ENCODE results near the gene HOXD11. TPM values are rescaled to one million over a fixed set of nuclear protein-coding genes. Genes with fewer than 3 reads are reported as not detected.

Gene HOXD11
- total RNA-seq, 2 experiments from 2014 or later: not detected

GRCh38 chr2:176100547-176101140 is 6.4 kb upstream of the HOXD11 start:
- ChIA-PET CTCF (ENCODE audit: unreplicated experiment) (no interaction called here), POLR2A (no interaction called here)
- H3K79me2 ChIP-seq (ENCODE audit: insufficient read depth, low read depth, low read length): no peaks in the 10 kb centered on the region
- H3K4me2 ChIP-seq (ENCODE audit: low read length): no peak overlapping the region
- no peaks in the 10 kb centered on the region for H3K9me3 ChIP-seq (ENCODE audit: low read length)
- no peak for TF ChIP-seq CTCF (conservative IDR thresholded peaks at IDR 0.05; ENCODE audit: low read length)
- DNase-seq (ENCODE audit: low spot score): no peak
- H3K36me3 ChIP-seq (ENCODE audit: insufficient read depth, low read length): no peaks in the 10 kb centered on the region
- no peak overlapping the region for H2AFZ ChIP-seq (ENCODE audit: low read length)
- no peaks in the 10 kb centered on the region for H4K20me1 ChIP-seq (ENCODE audit: insufficient read depth, low read length)
- no peak overlapping the region for H3K27ac ChIP-seq (ENCODE audit: low read depth, low read length, poor library complexity, severe bottlenecking)
- peaks cover 14% of the 10 kb centered on the region for H3K4me1 ChIP-seq (ENCODE audit: insufficient read depth, low read length, poor library complexity, severe bottlenecking)
- no peaks in the 10 kb centered on the region for H3K9me2 ChIP-seq (ENCODE audit: insufficient read depth, low read length)
- no TSS peak for BruUV-seq (replicated peaks)
- intact Hi-C loops (cut with micrococcal nuclease; ENCODE audit: unreplicated experiment): no loop called here
- no peak overlapping the region for H3K4me3 ChIP-seq (ENCODE audit: low read depth, low read length, poor library complexity, severe bottlenecking)

- no TSS peak for BruUV-seq (replicated peaks)
- intact Hi-C loops (cut with micrococcal nuclease; ENCODE audit: unreplicated experiment): no loop called here
- Histone ChIP-seq H3K9me2 (ENCODE audit: insufficient read depth, low read length) (no peaks in the 10 kb centered on the region), H4K20me1 (ENCODE audit: insufficient read depth, low read length) (no peaks in the 10 kb centered on the region), H2AFZ (ENCODE audit: low read length) (no peak overlapping the region), H3K27ac (ENCODE audit: low read depth, low read length, poor library complexity, severe bottlenecking) (no peak overlapping the region), H3K36me3 (ENCODE audit: insufficient read depth, low read length) (no peaks in the 10 kb centered on the region), H3K4me2 (ENCODE audit: low read length) (no peak overlapping the region), H3K79me2 (ENCODE audit: insufficient read depth, low read depth, low read length) (no peaks in the 10 kb centered on the region), H3K4me3 (ENCODE audit: low read depth, low read length, poor library complexity, severe bottlenecking) (no peak overlapping the region), H3K9me3 (ENCODE audit: low read length) (no peaks in the 10 kb centered on the region), H3K4me1 (ENCODE audit: insufficient read depth, low read length, poor library complexity, severe bottlenecking) (peaks cover 12% of the 10 kb centered on the region)
- CTCF ChIA-PET (ENCODE audit: unreplicated experiment): no interaction called here
- TF ChIP-seq CTCF (conservative IDR thresholded peaks at IDR 0.05; ENCODE audit: low read length) (no peak), EZH2phosphoT487 (IDR thresholded peaks at IDR 0.05; ENCODE audit: borderline replicate concordance, low read depth, low read length) (no peak)
- POLR2A ChIA-PET: interaction anchor here (0.6 kb wide), 1 partner anchor 496 kb away, joined by 3 read pairs; no protein-coding TSS in a partner anchor
- DNase-seq (ENCODE audit: low spot score): no peak
Measured at GRCh38 chr2:176101216-176101830, 5.8 kb upstream of the HOXD11 start.

- Histone ChIP-seq H3K27ac (ENCODE audit: low read depth, low read length, poor library complexity, severe bottlenecking) (no peak overlapping the region), H3K9me3 (ENCODE audit: low read length) (no peaks in the 10 kb centered on the region), H2AFZ (ENCODE audit: low read length) (no peak overlapping the region), H3K79me2 (ENCODE audit: insufficient read depth, low read depth, low read length) (no peaks in the 10 kb centered on the region), H4K20me1 (ENCODE audit: insufficient read depth, low read length) (no peaks in the 10 kb centered on the region), H3K36me3 (ENCODE audit: insufficient read depth, low read length) (no peaks in the 10 kb centered on the region), H3K4me2 (ENCODE audit: low read length) (no peak overlapping the region), H3K9me2 (ENCODE audit: insufficient read depth, low read length) (no peaks in the 10 kb centered on the region), H3K4me1 (ENCODE audit: insufficient read depth, low read length, poor library complexity, severe bottlenecking) (peaks cover 7% of the 10 kb centered on the region), H3K4me3 (ENCODE audit: low read depth, low read length, poor library complexity, severe bottlenecking) (no peak overlapping the region)
- no peak for DNase-seq (ENCODE audit: low spot score)
- ChIA-PET POLR2A (interaction anchor here (0.6 kb wide), 1 partner anchor 496 kb away, joined by 3 read pairs; no protein-coding TSS in a partner anchor), CTCF (ENCODE audit: unreplicated experiment) (no interaction called here)
- no TSS peak for BruUV-seq (replicated peaks)
- intact Hi-C loops (cut with micrococcal nuclease; ENCODE audit: unreplicated experiment): no loop called here
- TF ChIP-seq EZH2phosphoT487 (IDR thresholded peaks at IDR 0.05; ENCODE audit: borderline replicate concordance, low read depth, low read length) (no peak), CTCF (conservative IDR thresholded peaks at IDR 0.05; ENCODE audit: low read length) (no peak)
Measured at GRCh38 chr2:176101842-176102241, 5.2 kb upstream of the HOXD11 start.
